NCI-H345 treated with DMSO at 0.1 percent for 48 hours (cell line): Measurements from ENCODE around the gene DLAT.
"Not testable (repeated sequence)": the region's sequence is repeated elsewhere in the genome, so short reads cannot be mapped to it uniquely, and the experiment has no call there.

ENCODE experiments used
- DNase-seq: peaks from one replicate; lab custom pipeline; 2025; ENCODE audit not compliant: unreplicated experiment; lab: John Stamatoyannopoulos, UW

The DLAT gene

DNA sequence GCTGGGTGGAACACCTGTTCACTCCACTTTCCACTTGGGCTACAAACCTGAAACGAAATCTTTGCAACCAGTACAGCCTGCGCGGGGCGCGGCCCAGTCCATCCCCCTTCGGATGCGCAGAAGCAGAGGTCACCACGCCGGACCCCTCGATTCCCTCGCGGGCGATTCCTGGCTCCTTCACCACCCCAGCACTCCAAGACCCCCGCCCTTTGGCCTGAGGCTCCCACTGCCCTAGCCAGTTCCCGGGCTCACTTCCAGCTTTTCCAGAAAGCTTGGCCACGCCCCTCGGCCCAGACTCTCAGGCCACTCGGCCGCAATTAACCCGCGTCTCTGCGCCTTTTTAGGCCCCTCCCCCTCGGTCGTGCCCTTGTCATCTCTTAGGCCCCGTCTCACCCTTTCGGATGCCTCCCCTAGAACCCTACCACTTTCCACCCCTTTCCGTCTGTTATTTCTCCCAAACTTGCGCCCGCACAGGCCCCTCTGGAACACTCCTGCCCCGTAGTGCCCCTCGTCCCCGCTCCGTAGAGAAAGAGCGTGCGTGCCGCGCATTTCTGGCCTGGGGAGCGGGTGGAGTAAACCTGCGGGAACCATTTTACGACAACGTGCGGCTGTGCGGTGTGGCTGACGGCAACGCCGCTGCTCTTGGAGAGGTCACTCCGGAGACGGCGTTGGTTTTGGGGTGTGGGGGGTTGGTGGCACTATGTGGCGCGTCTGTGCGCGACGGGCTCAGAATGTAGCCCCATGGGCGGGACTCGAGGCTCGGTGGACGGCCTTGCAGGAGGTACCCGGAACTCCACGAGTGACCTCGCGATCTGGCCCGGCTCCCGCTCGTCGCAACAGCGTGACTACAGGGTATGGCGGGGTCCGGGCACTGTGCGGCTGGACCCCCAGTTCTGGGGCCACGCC, at the start of gene DLAT:
Gene DLAT, plus strand, starts transcription at position 636 of the 906 bp plus-strand sequence. Its CDS starts 65 bp downstream, at position 701.
- DNase-seq = peak; percentile 83

DNA sequence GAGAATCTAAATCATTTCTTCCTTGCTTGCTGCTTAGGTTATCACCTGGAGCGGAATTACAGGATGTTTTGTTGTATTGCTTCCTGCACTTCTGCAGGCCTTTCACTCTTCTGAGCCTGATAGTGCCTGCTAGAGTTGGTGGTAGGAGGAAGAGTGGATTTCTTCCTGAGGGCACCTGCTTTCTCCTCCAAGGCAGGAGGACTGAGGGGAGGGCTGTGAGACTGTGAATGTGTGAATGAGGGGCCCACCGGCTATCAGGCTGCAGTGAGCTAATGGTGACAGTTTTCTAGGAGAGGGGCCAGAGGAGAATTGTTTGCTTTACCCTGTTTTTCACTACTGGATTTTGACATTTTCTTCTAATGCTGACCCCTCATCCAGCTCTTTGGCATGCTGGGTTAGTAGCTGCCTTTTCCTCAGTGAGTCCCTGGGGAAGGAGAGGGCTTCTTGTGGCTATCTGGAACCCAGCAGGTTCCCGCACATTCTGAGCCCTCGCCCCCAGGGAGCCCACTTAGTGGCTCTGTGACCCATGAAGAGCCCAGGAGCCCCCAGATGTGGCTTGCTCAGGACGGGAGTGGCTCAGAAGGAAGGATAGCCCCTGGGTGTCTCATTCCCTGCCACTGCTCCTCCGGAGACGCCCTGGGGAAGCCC, 49.0 kb upstream of the DLAT start:
- DNase-seq = no peak

DNA sequence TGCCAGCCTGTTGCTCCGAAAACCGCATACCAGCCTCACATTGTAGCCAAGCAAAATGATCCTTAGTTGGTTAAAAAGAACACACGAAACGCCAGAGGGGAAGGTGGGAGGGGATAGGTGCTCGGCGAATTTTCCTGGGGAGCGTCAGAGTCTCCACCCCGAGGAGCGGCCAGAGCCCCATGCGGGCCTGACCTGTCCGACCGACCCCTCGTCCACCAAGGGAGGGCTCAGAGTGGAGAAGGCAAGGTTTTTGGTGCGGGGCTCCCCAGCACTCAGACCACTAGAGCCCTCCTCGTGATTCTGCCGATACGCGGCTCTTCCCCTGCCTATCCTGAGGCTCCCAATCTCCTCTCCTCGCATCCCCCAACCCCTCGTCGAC, 48.5 kb upstream of the DLAT start:
- DNase-seq = no peak

DNA sequence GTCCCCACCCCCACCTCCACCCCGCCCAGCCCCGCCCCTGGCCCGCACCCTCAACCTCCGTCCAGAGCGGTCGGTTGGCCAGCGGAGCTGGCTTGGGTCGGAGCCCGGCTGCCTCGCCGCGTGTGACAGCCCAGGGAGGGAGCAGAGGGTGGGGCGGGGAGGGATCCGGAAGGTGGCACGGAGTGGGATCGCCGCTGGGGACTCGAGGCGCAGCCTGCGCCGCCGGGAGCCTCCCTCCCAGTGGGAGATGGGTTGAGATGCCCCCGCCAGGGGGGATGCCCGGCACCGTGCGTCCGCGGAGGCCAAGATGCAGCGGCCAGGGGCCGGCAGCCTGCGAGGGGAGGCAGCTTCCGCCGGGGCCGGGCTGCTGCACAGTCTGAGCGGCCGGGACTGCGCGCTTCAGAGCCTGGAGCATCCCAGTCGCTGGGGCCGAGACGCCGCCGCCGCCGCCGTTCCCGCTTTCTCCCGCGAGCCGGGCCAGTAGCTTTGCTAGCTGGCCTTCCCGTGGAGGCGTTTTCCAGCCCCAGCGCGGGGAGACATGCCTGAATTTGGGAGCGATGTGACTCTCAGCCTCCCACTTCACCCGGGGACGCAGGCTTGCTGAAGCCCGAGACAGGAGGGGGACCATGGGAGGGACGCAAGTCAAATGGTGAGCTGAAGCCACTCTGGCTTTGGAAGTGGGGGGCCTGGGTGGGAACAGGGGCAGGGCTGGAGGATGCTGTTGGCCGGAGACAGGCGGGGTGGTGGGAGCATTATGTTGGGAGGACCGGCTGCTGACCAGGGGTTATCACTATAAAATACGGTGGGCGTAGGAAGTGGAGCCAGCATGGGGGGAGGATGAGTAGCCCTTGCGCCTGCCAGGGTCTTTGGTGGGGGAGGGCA, 47.8 kb upstream of the DLAT start:
- no peak for DNase-seq

DNA sequence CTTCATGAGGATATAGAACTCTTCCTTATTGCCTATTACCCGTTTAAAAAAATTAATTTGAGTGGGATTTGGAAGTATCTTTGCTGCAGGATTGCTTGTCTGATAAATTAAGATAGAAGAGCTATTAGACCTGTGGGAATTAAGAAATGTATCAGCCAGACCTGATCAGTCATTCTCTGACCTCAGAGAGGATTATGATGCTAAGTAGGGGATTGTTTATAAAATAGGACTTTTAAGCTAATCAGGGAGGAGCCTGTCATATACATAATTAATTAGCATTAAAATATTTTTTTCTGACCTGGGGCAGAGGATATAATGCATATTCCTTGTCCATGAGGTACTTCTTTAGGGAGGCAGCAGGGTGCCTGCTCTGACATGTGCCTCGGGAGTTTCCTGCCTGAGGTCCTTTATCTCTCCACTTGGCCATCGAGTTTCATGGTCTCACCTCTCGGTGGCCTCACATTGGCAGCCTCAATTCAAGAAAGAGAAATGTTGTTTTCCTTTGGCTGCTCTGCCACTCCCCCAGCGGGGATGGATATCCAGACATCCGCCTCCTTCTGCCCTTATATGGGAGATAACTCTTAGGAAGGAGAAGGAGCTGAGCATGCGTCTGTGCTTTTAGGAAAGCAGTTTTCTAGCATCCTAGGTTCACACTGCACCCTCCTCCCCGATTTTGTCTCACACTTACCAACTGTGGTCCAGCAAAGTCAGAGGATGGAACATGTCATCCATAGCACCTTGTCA, 47.0 kb upstream of the DLAT start:
- DNase-seq = no peak

DNA sequence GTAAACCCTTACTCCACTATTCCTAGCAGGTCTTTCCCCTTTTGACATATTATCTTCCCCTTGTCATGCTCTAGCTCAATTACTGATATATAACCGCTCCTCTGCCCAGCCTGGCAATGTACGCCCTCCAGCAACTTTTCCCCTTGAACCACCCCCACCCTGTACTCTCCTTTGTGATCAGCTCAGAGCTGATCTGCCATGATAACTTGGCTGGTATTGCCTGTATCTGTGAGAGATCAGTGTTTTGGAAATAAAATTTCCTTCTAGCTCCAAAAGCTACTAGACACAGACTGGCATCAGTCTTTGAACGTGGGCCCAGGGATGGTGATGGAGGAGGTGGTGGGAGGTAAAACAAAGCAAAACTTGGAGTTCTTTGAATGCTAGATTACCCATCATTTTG, 45.1 kb upstream of the DLAT start:
- no peak for DNase-seq

DNA sequence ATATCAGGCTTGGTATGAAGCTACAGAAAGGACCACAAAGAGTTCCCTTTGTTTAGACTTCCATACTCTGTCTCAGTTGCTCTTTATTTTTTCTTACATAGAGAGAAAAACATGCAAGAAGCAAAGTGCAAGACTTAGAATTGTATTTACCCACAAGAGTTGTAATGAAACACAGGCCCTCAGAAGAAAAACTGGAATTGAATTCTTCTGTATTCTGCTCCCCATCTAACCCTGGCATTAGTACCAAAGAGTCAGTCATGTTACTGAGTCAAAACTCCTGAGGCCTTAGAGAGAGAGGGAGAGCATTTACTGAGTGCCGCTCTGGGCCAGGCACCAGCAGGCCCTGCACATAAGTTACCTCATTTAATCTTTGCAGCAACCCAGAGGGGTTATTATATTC, 43.9 kb upstream of the DLAT start:
- DNase-seq = no peak

DNA sequence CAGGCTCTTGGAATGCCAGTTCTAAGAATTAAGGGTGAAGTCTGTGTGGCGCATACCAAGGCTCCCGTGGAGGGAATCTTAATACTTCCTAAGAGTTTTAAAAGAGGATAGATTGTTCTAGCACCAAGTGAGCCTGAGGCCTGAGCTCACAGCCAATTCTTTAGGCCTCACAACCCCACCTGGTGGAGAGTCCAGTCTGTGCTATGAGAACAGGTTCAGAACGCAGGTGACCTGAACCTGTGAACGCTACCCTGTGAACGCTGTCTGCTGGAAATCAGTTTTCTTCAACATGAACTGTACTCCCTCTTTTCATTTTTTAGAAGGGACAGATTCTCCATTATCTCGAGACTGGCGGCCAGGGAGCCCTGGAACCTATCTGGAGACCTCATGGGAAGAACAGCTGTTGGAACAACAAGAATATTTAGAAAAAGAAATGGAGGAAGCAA, 43.2 kb upstream of the DLAT start:
- DNase-seq = peak; percentile 25

DNA sequence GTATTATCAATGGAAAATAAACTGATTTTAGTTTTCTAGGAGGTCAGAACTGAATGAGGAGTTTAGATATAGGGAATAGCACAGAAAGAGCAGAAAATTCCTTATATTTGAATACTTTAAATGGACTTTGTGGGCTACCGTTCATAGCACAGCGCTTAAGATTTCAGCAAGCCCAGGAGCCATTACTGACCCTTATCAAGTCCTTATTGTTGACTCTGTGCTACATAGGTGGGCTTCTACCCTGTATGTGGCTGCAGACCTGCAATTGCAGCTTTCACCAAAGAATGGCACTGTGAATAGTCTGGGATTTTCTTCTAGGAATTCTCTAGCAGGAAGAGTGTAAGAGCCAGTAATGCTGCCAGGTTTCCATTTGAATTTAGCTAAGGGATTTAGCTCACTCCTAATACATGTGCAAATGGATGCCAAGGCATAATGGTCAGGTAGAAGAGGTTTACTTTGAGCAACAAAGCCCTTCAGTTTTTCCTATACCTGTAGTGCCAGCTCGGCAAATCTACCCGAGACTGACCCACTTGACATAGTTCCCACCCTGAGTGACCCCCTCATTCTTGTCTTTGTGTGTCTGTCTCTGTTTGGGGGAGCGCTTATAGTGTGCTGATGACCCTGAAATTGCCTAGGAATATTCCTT, 42.5 kb upstream of the DLAT start:
- DNase-seq = no peak

DNA sequence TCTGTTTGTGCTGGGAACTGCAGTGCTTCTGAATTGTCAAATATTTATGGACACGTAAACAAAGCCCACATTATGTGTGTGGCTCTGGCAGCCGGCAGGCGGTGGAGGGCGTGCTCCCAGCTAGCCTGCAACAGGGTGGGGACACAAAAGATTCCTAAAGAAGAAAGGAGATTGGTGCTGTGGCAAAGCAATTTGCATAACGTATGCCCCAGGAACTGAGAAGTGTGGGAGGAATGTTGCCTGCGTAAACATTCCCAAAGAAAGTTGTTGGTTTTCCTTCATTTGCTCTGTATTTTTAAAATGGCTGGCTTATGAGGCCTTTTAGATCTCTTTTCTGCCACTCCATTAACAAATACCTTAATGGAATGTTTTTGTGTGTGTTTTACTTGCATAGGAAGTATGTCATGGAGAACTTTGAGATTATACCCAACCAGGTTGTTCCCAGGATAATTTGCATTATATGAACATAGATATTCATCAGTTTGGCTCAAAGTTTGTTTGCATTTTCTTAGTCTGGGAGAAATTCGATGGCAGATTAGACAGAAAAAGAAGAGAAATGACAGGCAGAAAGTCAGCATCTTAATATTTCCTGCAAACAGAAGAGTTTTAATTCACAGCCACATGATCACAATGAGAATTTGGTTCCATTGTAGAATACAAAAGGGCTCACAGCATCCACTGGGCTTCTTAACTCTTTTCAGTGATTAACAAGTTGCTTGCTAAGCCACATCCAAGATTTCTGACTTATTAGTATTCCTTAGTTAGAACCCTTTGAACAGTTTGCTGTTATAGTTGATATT, 41.8 kb upstream of the DLAT start:
- no peak for DNase-seq

DNA sequence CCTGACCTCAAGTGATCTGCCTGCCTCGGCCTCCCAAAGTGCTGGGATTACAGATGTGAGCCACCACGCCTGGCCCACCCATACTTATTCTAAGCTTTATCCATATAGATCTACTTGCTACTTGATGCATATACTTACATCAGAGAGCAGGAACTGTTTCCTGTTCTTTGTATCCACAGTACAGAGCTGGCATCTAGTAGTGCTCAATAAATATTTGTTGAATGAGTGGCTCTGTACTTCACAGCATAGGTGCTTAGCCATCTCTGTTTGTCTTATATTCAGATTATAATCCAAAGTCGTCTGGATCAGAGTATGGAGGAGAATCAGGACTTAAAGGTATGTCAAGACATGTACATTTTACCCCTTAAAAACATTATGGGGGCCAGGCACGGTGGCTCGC, 38.6 kb upstream of the DLAT start:
- no peak for DNase-seq

DNA sequence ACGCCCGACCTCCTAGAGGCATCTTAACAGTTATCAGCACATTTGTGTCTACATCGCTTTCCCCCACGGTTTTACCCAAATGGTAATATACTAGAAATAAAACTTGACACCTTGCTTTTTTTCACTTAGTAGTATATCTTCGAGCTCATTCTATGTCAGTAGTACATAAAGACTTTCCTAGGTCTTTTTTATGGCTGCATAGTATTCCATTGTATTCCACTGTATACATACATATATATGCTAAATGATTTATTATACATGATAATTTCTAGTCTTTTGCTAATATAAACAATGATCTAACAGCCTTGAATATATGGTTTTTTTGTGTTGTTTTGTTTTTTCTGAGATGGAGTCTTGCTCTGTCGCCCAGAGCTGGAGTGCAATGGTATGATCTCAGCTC, 34.8 kb upstream of the DLAT start:
- DNase-seq = no peak

DNA sequence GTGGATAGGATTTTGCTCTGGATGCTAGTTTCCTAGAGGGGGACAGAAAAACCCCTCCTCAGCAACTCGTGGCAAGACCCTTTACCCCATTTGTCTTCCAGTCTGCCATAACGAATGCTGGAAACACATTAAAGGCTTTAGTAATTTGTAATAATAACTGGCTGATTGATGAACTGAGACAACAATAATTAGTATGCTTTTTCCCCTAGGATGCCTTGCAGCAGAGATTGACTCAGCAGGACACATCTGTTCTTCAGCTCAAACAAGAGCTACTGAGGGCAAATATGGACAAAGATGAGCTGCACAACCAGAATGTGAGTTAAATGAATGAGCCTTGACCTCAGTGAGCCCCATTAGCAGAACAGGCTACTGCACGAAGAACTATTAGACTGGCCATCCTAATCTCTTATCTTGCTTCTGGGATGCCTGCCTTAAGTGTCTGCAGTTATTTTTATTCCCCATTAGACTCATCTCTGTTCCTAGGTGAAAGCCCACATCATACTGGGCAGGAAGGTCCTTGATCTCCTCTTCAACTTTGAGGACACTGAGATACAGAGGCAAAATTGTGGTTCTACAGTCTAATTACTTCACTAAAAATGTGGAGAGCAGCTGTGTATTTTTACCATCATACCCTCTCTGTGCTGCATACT, 32.9 kb upstream of the DLAT start:
- no peak for DNase-seq

DNA sequence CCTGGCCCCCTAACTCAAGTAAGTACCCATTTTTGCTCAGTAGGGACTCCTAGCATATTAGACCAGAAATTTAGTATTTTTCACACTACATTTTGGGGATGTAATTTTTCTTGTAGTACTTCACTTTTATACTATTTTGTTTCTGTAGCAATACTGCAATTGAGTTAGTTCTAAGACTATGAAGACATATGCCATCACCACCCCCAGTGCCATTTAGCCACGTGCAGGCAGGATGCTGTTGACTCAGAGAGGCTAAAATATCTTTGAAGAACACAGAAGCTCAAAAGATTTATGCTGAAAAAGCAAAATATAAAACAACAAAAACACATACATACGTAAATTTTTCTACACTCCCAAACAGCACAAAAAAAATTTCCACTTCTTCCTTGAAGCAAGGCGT, 29.1 kb upstream of the DLAT start:
- DNase-seq = no peak

DNA sequence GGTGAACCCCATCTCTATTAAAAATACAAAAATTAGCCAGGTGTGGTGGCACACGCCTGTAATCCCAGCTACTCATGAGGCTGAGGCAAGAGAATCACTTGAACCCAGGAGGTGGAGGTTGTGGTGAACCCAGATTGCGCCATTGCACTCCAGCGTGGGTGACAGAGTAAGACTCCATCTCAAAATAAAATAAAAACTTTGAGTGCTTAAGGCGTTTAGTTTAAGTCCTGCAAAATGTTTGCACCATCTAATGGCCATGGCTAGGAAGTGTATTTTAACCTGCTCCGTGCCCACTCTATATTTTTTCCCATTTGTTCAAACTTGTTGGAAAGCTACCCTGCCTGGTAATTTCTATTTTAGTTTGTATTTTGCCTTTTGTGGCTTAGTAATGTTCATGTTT, 28.5 kb upstream of the DLAT start:
- DNase-seq = not testable (repeated sequence)

DNA sequence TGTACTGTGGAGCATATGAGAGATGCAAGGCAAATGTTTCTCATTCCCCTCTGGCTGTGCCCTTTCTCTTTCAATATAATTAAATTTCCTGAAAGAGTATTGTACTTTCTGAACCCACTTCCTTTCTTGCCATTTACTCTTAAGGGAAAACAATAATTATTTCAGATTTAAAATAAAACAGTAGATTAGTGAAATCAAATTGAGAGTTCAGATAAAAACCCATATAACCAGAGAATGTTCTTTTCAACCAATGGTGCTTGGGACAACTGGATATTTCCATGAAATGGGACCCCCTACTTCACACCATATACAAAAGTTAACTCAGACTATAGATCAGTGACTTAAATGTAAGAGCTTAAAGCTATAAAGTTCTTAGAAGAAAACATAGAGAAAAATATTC, 26.1 kb upstream of the DLAT start:
- DNase-seq = no peak

DNA sequence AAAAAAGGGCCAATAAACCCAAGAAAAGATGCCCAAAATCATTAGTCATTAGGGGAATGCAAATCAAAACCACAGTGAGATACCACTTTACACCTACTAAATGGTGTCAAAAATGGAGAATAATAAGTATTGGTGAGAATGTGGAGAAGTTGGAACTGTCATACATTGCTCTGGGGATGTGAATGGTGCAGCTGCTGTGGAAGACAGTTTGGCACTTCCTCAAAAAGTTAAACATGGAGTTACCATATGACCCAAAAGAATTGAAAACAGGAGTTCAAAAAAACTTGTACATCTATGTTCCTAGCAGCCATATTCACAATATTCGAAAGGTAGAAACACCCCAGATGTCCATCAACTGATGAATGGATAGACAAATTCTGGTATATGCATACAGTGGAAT, 24.5 kb upstream of the DLAT start:
- no peak for DNase-seq

DNA sequence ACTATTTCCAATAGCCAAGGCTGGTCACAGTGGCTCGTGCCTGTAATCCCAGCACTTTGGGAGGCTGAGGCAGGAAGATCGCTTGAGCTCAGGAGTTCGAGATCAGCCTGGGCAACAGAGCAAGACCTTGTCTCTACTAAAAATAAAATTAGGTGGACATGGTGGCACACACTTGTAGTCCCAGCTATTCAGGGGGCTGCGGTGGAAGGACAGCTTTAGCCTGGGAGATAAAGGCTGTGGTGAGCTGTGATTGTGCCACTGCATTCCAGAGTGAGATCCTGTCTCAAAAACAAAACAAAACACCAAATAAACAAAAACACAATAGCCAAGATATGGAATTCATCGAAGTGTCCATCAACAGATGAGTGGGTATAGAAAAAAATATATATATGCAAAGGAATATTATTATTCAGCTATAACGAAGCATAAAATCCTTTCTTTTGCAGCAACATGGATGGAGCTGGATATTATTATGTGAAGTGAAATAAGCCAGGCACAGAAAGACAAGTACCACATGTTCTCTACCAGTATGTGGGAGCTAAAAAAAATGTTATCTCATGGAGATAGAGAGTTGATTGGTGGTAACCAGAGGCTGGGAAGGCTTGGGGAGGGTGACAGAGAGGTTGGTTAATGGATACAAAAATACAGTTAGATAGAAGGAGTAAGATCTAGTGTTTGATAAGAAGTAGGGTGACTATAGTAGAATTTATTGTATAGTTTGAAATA, 22.6 kb upstream of the DLAT start:
- DNase-seq = no peak
